GM23248 (cell line): ENCODE data around the gene HDAC3.

ENCODE experiments used
- EZH2 ChIP-seq: fragments of 200-600 bp; sonication (generic); IDR thresholded peaks from 2 replicates; pipeline ENCODE4 v1.6.1; 2018; ENCODE audit warnings: antibody characterized with exemption, mild to moderate bottlenecking; ENCODE audit not compliant: insufficient read depth, poor library complexity, severe bottlenecking
- EZH2phosphoT487 ChIP-seq: fragments of 200-600 bp; sonication (generic); IDR thresholded peaks from 2 replicates; pipeline ENCODE4 v1.6.1; 2018; ENCODE audit warnings: antibody characterized with exemption, moderate library complexity, mild to moderate bottlenecking, low read depth; ENCODE audit not compliant: insufficient read depth

DNA sequence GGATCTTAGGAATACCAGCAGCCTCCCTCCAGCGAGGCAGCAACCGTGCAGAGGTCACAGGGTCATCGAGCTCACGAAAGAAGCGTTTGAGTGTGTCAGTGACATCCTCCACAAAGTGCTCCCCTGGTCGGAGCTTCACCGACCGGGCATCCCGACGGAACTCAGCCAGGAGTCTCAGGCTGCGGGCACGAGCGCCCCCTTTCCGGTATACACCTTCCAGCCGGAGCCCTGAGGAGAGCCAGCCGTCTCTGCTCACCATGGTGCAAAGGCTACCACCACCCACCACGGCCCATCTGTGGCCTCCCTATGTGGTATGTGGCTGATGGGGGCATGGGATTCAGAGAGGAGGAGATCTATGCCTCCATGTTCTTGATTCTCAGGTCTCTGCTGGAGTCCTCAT, 25.4 kb upstream of the HDAC3 start:
- no peak for TF ChIP-seq EZH2
- TF ChIP-seq EZH2phosphoT487: no peak
